ENCODE measurements around the gene SRXN1. TPM values are rescaled to one million over a fixed set of nuclear protein-coding genes. Genes with fewer than 3 reads are reported as not detected.

The SRXN1 gene
- total RNA-seq, 1 experiment from 2014 or later, result 80.8 TPM

- no peak within 1 kb of the TSS for H3K4me2 ChIP-seq (ENCODE audit: low read length)
- POLR2A ChIA-PET, result no interaction called here
Measured at GRCh38 chr20:610130-611046, 42.6 kb downstream of the SRXN1 start, which contains the start of gene TCF15. Gene TCF15 (minus strand): TSS chr20:610309. CDS start chr20:610237, 72 bp downstream.

GRCh38 chr20:609371-609964 is 43.5 kb downstream of the SRXN1 start:
- no peak overlapping the region for H3K4me2 ChIP-seq (ENCODE audit: low read length)
- POLR2A ChIA-PET, result no interaction called here
- DNase-seq (ENCODE audit: low read depth, low spot score) (no peak), ATAC-seq (no peak)
- intact Hi-C loops (cut with micrococcal nuclease), result no loop called here
- no peaks in the 10 kb centered on the region for H3K9me2 ChIP-seq (ENCODE audit: insufficient read depth)
- H3K9me3 ChIP-seq (ENCODE audit: control insufficient read depth in 1 of 2, insufficient read depth in 1 of 2, low read depth in 1 of 2, low read length in 2 of 2), result no peaks in the 10 kb centered on the region
- H3K27me3 ChIP-seq (ENCODE audit: insufficient read depth, low read length), result no peaks in the 10 kb centered on the region
- CTCF ChIA-PET, result no interaction called here
- no peak overlapping the region for H3K27ac ChIP-seq (ENCODE audit: low read depth, low read length)
- no peak overlapping the region for H2AFZ ChIP-seq (ENCODE audit: low read depth, low read length, poor library complexity, severe bottlenecking)
- no TSS peak for BruUV-seq (replicated peaks)
- peaks cover 0 to 4% of the 10 kb centered on the region in 2 experiments; a peak in 1 of 4 replicates for H3K4me1 ChIP-seq (ENCODE audit: control insufficient read depth in 1 of 2, insufficient read depth in 2 of 2, low read length in 2 of 2)
- H3K4me3 ChIP-seq (replicated peaks in 1 of 2; ENCODE audit: low read depth in 1 of 2, low read length in 2 of 2), result no peak overlapping the region
- TF ChIP-seq POLR2AphosphoS5 (IDR thresholded peaks at IDR 0.05; ENCODE audit: low read depth, low read length), result no peak
- RAD21 ChIA-PET (ENCODE audit: low non-redundant PET in 1 of 2, low total read pairs in 2 of 2, uncharacterized antibody in 2 of 2, unreplicated experiment in 2 of 2), result no interaction called here
- no peak overlapping the region for H3K9ac ChIP-seq (ENCODE audit: low read length)
- H3K36me3 ChIP-seq (ENCODE audit: control insufficient read depth in 1 of 2, insufficient read depth in 2 of 2, low read length in 2 of 2), result no peaks in the 10 kb centered on the region
- H4K20me1 ChIP-seq (ENCODE audit: insufficient read depth), result no peaks in the 10 kb centered on the region
- H3K79me2 ChIP-seq (ENCODE audit: insufficient read depth, low read length), result no peaks in the 10 kb centered on the region

More at GRCh38 chr20:610130-611046, 42.6 kb downstream of the SRXN1 start, which contains the start of gene TCF15:
- Histone ChIP-seq H3K79me2 (ENCODE audit: insufficient read depth, low read length) (no peaks in the 10 kb centered on the region), H3K4me3 (replicated peaks in 1 of 2; ENCODE audit: low read depth in 1 of 2, low read length in 2 of 2) (no peak within 1 kb of the TSS), H3K9me2 (ENCODE audit: insufficient read depth) (no peaks in the 10 kb centered on the region), H3K9me3 (ENCODE audit: control insufficient read depth in 1 of 2, insufficient read depth in 1 of 2, low read depth in 1 of 2, low read length in 2 of 2) (no peaks in the 10 kb centered on the region), H4K20me1 (ENCODE audit: insufficient read depth) (no peaks in the 10 kb centered on the region), H3K4me1 (ENCODE audit: control insufficient read depth in 1 of 2, insufficient read depth in 2 of 2, low read length in 2 of 2) (peaks cover 0 to under 1% of the 10 kb centered on the region in 2 experiments; a peak in 1 of 4 replicates), H3K27ac (ENCODE audit: low read depth, low read length) (no peak within 1 kb of the TSS), H2AFZ (ENCODE audit: low read depth, low read length, poor library complexity, severe bottlenecking) (no peak within 1 kb of the TSS), H3K27me3 (ENCODE audit: insufficient read depth, low read length) (no peaks in the 10 kb centered on the region), H3K9ac (ENCODE audit: low read length) (no peak within 1 kb of the TSS), H3K36me3 (ENCODE audit: control insufficient read depth in 1 of 2, insufficient read depth in 2 of 2, low read length in 2 of 2) (no peaks in the 10 kb centered on the region)
- ATAC-seq, result no peak
- no peak for TF ChIP-seq FOSL1 (IDR thresholded peaks at IDR 0.05; ENCODE audit: low read depth)
- TF ChIP-seq EZH2 (IDR thresholded peaks at IDR 0.05), result no peak
- no peak for TF ChIP-seq ELF1 (IDR thresholded peaks at IDR 0.05; ENCODE audit: borderline replicate concordance, low read depth)
- no peak for TF ChIP-seq ZFX (IDR thresholded peaks at IDR 0.05)
- no peak for TF ChIP-seq SP1 (IDR thresholded peaks at IDR 0.05; ENCODE audit: low read depth)
- no peak for TF ChIP-seq SIN3A (IDR thresholded peaks at IDR 0.05; ENCODE audit: low read depth)
- TF ChIP-seq YY1 (IDR thresholded peaks at IDR 0.05; ENCODE audit: extremely low read depth, insufficient replicate concordance, low read depth, low read length), result no peak
- intact Hi-C loops (cut with micrococcal nuclease), result no loop called here
- RAD21 ChIA-PET (ENCODE audit: low non-redundant PET in 1 of 2, low total read pairs in 2 of 2, uncharacterized antibody in 2 of 2, unreplicated experiment in 2 of 2), result no interaction called here
- BruUV-seq (replicated peaks), result no TSS peak
- CTCF ChIA-PET, result interaction anchor here (1.3 kb wide), 1 partner anchor 35 kb away, joined by 4 read pairs; no protein-coding TSS in a partner anchor
- DNase-seq (ENCODE audit: low read depth, low spot score), result no peak
